Stimulated activated CD4-positive, alpha-beta T cell treated with anti-CD3 and anti-CD28 coated beads, TNF-alpha, amount 100 ng/mL, for 1 hour (primary cell): ENCODE measurements around the gene KPRP.

ENCODE experiments used
- DNase-seq, 3 donors: peaks; one replicate each; pipeline ENCODE4 v3.0.0-alpha.2; 2020; ENCODE audit warnings: low read depth in 3 of 3, low spot score in 1 of 3

The KPRP gene

DNA sequence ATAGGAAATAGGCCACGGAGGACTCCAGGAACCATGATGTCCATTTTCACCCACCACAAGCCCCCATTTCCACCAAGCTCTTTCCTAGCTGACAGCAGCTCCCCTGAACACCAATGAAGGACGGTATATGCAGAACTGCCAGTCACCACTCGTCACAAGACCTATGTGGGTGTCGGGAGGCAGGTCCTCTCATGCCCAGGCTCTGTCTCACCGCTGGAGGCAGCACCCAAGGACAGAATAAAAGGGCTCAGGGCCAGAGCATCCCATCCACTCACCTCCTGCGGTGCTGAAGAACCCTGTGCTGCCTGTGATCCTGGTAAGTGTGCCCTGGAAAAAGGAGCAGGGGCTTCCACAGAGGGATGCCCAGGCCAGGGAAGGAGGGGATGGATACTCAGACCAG lies 17.1 kb downstream of the KPRP start, which contains the start of gene LCE1F:
Gene LCE1F, plus strand, starts transcription at position 266 of the 400 bp plus-strand sequence. CDS start 1,232 bp downstream, outside the sequence.
- DNase-seq = no peak

DNA sequence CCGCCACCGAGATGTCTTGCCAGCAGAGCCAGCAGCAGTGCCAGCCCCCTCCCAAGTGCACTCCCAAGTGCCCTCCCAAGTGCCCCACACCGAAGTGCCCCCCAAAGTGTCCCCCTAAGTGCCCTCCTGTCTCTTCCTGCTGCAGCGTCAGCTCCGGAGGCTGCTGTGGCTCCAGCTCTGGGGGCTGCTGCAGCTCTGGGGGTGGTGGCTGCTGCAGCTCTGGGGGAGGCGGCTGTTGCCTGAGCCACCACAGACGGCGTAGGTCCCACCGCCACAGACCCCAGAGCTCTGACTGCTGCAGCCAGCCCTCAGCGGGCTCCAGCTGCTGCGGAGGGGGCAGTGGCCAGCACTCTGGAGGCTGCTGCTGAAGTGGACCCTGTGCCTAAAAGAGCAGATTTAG lies 18.5 kb downstream of the KPRP start:
- no peak for DNase-seq

DNA sequence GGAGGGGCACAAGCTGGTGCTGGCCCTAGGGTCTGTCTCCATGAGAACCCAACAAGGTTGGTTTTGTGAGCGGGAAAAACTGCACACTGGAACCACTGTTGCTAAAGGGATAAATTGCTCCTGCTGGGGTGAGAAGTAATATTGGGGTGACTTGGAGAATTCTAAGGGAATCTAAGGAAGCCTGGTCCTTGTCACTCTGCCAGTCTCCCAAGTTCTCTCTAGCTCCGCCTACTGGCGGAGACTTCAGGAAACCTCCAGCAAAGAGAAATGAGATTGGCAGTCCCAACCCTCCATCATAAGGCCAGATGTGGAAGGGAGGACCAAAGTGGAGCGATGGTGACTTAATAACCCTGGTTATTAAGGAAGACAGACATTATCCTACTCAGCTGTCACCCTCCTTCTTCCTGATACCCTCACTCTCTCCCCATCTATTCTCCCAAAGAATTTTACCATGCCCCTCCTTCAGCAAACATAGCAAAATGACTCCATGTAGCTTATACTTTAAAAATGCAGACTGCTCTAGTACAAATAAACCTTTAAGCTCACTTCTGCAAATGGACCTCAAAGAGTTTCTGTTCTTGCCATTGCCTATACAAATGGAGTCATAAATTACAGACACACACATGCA lies 19.8 kb downstream of the KPRP start:
- no peak for DNase-seq

DNA sequence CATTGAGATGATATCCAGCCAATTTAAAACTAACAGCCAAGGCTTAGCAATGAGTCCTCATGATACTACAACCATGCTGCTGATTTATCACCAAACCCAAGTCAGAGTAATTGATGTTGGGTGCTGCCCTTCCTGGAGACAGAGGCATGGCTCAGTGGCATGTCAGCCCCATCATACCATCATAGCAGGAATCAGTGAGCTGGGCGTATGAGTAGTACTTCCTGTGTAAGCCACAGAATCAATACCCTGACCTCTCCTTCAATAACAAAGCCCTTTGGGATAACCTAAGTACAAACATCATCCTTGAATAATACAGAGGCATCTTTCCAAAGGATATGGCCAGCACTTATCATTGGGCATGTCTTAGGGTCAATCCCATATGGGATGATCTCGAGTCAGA lies 25.3 kb downstream of the KPRP start:
- no peak for DNase-seq

DNA sequence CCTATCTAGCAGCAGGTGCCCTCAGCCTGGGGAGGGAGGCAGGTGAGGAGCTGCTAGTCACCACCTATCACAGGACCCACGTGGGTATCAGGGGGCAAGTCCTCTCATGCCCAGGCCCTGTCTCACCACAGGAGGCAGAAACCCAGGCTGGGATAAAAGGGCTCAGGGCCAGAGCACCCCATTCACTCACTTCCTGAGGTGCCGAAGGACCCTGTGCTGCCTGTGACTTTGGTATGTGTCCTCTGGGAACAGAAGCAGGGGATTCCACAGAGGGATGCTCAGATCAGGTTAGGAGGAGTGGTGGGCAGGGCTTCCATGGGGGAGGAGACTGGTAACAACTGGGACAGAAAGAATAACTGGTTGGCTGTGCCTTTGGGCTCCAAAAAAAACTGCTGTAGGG lies 28.3 kb downstream of the KPRP start, which contains the start of gene LCE1E:
Gene LCE1E, plus strand, starts transcription at position 181 of the 400 bp plus-strand sequence. CDS start 1,043 bp downstream, outside the sequence.
- DNase-seq = no peak

DNA sequence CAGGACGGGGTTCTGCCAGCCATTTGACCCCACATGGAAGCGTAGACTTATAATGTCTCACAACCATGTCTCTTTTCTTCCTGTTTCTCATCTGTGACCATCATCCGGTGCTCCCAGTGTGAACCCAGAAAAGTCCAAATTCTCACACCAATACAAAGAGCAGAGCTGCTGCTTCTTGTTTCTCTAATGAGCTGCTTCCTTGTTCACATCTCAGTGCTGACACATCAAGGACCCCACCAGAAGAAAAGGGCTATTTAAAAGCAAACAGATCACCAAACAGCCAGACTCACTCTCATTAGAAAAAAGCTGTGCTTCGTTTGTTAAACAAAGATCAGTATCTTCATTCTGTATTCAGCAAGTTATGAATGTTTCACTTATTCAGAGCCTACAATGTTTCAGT lies 37.9 kb downstream of the KPRP start:
- DNase-seq = no peak

DNA sequence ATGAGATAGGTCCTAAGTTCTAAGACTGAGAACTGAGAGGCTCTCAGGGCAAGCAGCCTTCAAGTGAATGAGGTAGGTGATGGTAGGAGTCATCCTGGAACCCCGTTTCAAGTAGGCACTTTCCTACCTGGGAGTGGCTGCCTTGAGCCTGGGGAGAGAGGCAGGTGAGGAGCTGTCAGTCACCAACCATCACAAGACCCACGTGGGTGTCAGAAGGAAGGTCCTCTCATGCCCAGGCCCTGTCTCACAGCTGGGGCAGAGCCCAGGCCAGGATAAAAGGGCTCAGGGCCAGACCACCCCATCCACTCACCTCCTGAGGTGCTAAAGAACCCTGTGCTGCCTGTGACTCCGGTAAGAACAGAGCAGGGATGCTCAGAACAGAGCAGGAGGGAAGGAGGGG lies 38.6 kb downstream of the KPRP start, which contains the start of gene LCE1D:
Gene LCE1D, plus strand, starts transcription at position 301 of the 400 bp plus-strand sequence. CDS start 1,074 bp downstream, outside the sequence.
- DNase-seq = no peak

DNA sequence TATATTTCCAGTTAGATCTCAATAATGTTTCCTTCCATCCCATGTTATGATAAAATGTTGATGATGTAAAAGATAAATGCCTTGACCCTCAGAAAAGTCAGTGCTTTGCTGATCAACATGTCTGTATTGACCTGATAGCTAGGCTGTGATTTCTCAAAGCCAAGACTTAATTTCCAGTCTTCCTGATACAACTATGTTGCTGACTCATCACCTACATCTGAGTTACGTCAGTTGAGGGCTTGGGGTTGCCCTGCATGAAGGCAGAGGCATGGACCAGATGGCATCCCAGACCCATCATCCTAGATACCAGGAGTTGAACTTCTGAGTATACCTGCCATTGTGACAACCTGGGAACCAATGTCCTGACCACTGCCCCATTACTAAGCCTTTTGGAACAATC lies 43.5 kb downstream of the KPRP start:
- DNase-seq = no peak

DNA sequence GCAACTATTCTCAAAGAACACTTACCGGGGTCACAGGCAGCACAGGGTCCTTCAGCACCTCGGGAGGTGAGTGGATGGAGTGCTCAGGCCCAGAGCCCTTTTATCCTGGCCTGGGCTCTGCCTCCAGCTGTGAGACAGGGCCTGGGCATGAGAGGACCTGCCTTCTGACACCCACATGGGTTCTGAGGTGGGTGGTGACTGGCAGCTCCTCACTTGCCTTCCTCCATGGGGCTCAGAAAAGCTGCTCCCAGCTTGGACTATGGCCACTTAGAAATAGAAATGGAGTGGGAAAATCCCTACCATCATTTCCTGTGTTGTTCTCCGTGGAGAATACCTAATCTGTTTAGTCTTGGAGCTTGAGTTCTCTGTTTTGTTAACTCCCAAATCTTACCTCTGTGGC lies 48.8 kb downstream of the KPRP start, which contains the start of gene LCE1C:
Gene LCE1C, minus strand, starts transcription at position 76 of the 400 bp plus-strand sequence. CDS start 1,173 bp downstream, outside the sequence.
- no peak for DNase-seq

DNA sequence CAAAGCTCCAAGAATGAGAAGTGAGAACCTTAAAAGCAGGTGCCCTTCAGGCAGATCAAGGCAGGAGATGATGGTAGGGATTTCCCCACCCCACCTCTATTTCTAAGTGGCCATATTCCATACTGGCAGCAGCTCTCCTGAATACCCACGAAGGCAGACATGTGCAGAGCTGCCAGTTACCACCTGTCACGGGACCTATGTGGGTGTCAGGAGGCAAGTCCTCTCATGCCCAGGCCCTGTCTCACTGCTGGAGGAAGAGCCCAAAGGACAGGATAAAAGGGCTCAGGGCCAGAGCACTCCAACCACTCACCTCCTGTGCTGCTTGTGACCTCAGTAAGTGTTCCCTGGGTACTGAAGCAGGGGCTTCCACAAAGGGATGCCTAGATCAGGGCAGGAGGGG lies 53.2 kb downstream of the KPRP start:
- no peak for DNase-seq
